GM13976 (cell line): Measurements from ENCODE around the gene ALDH3A1.

Experiments used
- DNase-seq: peaks from one replicate; pipeline ENCODE4 v3.0.0; 2012; ENCODE audit warnings: low spot score
- in situ Hi-C: fragments of 300-500 bp; cut with MboI; formaldehyde crosslinking; loops from one replicate; pipeline ENCODE4 v1.12.0; 2022; ENCODE audit warnings: low sequenced_read_pairs, mixed read lengths, inconsistent platforms; ENCODE audit not compliant: unreplicated experiment
- TF ChIP-seq, protein P1 (sequence below): IDR thresholded peaks from 2 replicates; pipeline ENCODE4 v1.5.1; 2012; ENCODE audit warnings: borderline replicate concordance, mild to moderate bottlenecking; ENCODE audit not compliant: insufficient read depth; ENCODE audit errors: extremely low read depth, missing control alignments, control extremely low read depth

Gene ALDH3A1

GRCh38 chr17:19781488-19782458 is 33.7 kb upstream of the ALDH3A1 start:
- no peak for DNase-seq
- TF ChIP-seq, protein P1, sequence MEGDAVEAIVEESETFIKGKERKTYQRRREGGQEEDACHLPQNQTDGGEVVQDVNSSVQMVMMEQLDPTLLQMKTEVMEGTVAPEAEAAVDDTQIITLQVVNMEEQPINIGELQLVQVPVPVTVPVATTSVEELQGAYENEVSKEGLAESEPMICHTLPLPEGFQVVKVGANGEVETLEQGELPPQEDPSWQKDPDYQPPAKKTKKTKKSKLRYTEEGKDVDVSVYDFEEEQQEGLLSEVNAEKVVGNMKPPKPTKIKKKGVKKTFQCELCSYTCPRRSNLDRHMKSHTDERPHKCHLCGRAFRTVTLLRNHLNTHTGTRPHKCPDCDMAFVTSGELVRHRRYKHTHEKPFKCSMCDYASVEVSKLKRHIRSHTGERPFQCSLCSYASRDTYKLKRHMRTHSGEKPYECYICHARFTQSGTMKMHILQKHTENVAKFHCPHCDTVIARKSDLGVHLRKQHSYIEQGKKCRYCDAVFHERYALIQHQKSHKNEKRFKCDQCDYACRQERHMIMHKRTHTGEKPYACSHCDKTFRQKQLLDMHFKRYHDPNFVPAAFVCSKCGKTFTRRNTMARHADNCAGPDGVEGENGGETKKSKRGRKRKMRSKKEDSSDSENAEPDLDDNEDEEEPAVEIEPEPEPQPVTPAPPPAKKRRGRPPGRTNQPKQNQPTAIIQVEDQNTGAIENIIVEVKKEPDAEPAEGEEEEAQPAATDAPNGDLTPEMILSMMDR, result no peak
- in situ Hi-C loops, result no loop called here

DNA sequence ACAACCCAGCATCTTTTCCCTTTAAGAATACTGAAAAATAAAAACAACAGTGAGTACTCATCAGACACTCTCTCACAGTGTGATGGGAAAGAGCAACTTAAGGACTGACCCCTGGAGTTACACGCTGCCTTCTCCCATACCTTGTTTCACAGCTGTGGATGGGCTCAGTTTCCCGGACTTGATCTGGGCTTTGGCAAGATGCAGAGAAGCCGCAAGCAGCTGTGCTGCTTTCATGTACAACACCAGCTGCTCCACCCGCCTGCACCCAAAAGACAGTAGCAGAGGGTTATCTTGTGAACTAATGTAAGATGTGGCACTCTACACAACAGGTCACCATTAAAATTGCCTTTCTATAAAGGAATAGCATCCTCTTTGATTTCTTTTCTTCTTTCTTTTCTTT is 32.7 kb upstream of the ALDH3A1 start:
- in situ Hi-C loops, result no loop called here
- TF ChIP-seq, protein P1, result no peak
- DNase-seq, result no peak

DNA sequence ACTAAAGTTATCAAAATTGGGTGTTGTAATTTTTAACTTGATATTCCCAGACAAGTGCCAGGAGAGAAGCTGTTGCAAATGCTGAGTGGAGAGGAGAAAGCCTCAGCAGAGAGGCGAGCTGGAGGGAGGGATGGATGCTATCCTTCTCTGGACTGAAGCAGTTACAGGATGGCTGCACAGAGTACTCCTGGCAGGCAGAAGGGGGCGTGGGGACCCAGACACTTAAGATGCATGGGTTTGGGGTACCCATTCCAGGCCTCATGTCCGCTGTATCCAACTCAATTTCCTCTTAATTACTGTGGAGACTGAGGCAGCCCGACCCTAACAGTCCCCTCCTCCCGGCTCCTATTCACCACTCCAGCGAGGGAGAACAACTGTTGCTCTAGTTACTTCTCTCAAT is 25.4 kb upstream of the ALDH3A1 start:
- no peak for DNase-seq
- in situ Hi-C loops, result no loop called here
- TF ChIP-seq, protein P1, result no peak

GRCh38 chr17:19771971-19772630 is 24.0 kb upstream of the ALDH3A1 start:
- DNase-seq, result no peak
- in situ Hi-C loops, result no loop called here
- TF ChIP-seq, protein P1, result no peak

DNA sequence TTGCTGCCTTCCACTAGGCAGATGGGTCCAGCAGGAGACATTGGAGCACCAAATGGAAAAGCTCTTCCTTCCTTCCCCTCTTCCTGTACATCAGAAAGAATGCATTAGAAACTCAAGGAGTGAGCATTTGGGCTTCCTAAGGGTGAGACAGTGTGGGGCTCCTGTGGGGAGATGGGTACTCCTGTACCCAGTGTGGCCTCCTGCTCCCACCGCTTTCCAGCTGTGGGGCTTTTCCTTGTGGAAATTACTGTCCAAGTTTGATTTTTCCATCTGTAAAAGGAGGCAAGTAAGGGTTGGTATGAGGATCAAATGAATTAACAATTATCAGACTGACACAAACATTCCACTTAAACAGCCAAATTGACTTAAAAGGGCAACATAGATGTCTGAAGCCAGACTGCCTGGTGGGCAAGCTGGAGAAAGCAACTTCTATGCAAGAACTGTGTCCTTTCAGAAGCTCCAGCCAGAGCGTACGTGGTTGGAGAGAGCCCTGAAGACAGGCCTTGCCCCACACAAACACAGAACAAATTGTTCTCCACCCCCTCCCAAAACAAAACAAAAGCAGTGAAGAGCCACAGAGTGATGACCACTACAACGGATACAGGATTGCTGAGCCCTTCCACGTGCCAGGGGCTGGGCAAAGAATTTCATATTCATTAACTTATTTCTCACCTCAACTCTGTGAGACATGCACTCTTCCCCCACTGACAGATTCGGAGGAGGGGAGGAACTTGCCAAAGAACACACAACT is 23.1 kb upstream of the ALDH3A1 start:
- TF ChIP-seq, protein P1, result no peak
- no peak for DNase-seq
- in situ Hi-C loops, result no loop called here

DNA sequence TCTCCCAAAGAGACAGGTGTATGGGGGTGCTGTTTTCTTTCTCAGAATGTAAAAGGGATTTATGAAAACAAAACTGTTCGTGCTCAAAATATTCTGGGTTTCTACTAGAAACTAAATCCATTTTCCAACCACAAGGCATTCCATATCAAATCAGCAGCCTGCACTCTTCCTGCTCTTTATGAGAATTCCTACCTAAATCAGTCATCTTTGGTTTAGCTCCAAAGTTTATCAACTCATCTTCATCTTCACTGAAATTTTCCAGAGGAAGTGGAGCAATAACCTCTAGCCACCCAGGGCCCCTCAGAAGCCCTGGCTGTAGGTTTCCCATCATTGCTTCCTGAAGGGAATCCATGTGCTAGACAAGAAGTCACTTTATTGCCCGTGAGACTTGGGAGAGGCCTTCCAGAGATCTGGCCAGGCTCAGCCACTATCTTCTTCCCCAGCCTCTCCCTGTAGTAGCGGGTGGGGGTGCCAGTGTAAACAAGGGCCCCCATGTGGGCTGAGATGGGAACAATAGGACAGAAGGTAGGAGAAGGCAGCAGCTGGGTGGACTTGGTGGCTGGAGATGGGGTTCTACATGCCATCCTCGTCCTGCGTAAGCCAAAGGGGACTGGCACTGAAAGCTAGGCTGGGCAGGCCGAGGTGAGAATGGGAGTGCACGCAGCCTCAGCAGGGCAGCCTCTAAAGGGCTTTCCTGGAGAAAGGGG is 22.0 kb upstream of the ALDH3A1 start:
- in situ Hi-C loops, result loop anchor here (10.0 kb wide), 1 partner anchor 405 kb away; the partner anchor contains the start of gene B9D1
- TF ChIP-seq, protein P1, result no peak
- DNase-seq, result no peak
